ENCODE data around the gene OR9A4.

DNA sequence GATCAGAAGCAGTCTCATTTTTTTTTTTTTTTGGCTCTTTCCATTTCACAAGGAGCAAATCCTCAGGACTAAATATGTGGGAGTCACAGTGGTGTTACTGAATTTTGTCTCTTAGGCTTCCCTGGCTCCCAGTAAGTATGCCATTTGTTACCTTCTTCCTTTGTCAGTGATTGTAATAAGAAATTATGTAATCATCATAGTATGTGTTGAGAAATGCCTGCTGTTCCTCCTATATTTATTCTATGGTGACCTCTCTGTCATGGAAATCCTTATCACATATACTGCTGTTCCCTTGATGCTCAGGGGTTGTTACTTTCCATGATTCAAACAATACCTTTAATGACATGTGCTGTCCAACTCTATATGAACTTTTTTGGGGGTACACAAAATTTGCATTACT is 4.8 kb upstream of the OR9A4 start:
- no peak for TF ChIP-seq SMC3 (IDR thresholded peaks at IDR 0.05; ENCODE audit: borderline replicate concordance, low read length)
- TF ChIP-seq POU2F2 (IDR thresholded peaks at IDR 0.05; ENCODE audit: borderline replicate concordance, low read depth, low read length), result no peak
- TF ChIP-seq, protein P1, sequence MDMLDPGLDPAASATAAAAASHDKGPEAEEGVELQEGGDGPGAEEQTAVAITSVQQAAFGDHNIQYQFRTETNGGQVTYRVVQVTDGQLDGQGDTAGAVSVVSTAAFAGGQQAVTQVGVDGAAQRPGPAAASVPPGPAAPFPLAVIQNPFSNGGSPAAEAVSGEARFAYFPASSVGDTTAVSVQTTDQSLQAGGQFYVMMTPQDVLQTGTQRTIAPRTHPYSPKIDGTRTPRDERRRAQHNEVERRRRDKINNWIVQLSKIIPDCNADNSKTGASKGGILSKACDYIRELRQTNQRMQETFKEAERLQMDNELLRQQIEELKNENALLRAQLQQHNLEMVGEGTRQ (IDR thresholded peaks at IDR 0.05; ENCODE audit: borderline replicate concordance, low read depth, low read length), result no peak
- TF ChIP-seq EZH2 (IDR thresholded peaks at IDR 0.05; ENCODE audit: borderline replicate concordance, control insufficient read depth, low read depth, low read length), result no peak
- no peak for TF ChIP-seq CTCF (IDR thresholded peaks at IDR 0.05 in 2 of 3, conservative IDR thresholded peaks at IDR 0.05 in 1 of 3; ENCODE audit: control insufficient read depth in 2 of 3, extremely low read depth in 1 of 3, insufficient read depth in 1 of 3, low read depth in 3 of 3, low read length in 3 of 3)
- TF ChIP-seq ELK1 (IDR thresholded peaks at IDR 0.05; ENCODE audit: low read depth, low read length), result no peak
- TF ChIP-seq TARDBP (IDR thresholded peaks at IDR 0.05; ENCODE audit: borderline replicate concordance), result no peak
- no peak for TF ChIP-seq REST (IDR thresholded peaks at IDR 0.05; ENCODE audit: low read depth, low read length)
- TF ChIP-seq MTA3 (IDR thresholded peaks at IDR 0.05; ENCODE audit: borderline replicate concordance, low read length), result no peak
- TF ChIP-seq LARP7 (IDR thresholded peaks at IDR 0.05), result no peak

Measured in GM12878 (cell line).